Measurements from ENCODE around the gene EIF2S3B. TPM values are rescaled to one million over a fixed set of nuclear protein-coding genes. Genes with fewer than 3 reads are reported as not detected.

EIF2S3B gene
- total RNA-seq (2022; extraction: Qiagen RNA extraction; ENCODE audit: low read depth): 0.28 to 0.60 TPM (median 0.46 TPM) in 5 replicates

GRCh38 chr12:10505620-10506019 lies at the start of gene EIF2S3B:
EIF2S3B (plus strand) TSS chr12:10505890; CDS start chr12:10505903, 13 bp downstream.

Other genes with a start within 250 kb of the EIF2S3B start
- gene KLRD1, start 198.0 kb upstream of the EIF2S3B start, total RNA-seq (2022; extraction: Qiagen RNA extraction; ENCODE audit: low read depth): not detected in 5 replicates
- 0.09 to 0.12 TPM in 2 of 5 replicates, not detected in the others for gene KLRK1, start 115.8 kb upstream of the EIF2S3B start, total RNA-seq (2022; extraction: Qiagen RNA extraction; ENCODE audit: low read depth)
- gene KLRC4, start 96.1 kb upstream of the EIF2S3B start, total RNA-seq (2022; extraction: Qiagen RNA extraction; ENCODE audit: low read depth): not detected in 5 replicates
- 0.31 to 0.37 TPM (median 0.32 TPM) in 3 of 5 replicates, not detected in the others for gene KLRC3, start 85.3 kb upstream of the EIF2S3B start, total RNA-seq (2022; extraction: Qiagen RNA extraction; ENCODE audit: low read depth)
- 0.87 to 2.1 TPM (median 1.4 TPM) in 5 replicates for gene KLRC2, start 69.9 kb upstream of the EIF2S3B start, total RNA-seq (2022; extraction: Qiagen RNA extraction; ENCODE audit: low read depth)
- gene KLRC1, start 52.5 kb upstream of the EIF2S3B start, total RNA-seq (2022; extraction: Qiagen RNA extraction; ENCODE audit: low read depth): not detected in 5 replicates
- 48.7 to 68.4 TPM (median 52.5 TPM) in 5 replicates for gene MAGOHB, start 107.7 kb downstream of the EIF2S3B start, total RNA-seq (2022; extraction: Qiagen RNA extraction; ENCODE audit: low read depth)
- gene STYK1, start 168.2 kb downstream of the EIF2S3B start, total RNA-seq (2022; extraction: Qiagen RNA extraction; ENCODE audit: low read depth): 0.14 to 0.63 TPM (median 0.35 TPM) in 5 replicates
- gene YBX3, start 217.4 kb downstream of the EIF2S3B start, total RNA-seq (2022; extraction: Qiagen RNA extraction; ENCODE audit: low read depth): 257 to 299 TPM (median 275 TPM) in 5 replicates